B cell (primary cell): ENCODE data around the gene HBA1. TPM values are rescaled to one million over a fixed set of nuclear protein-coding genes. Genes with fewer than 3 reads are reported as not detected.

Experiments used
- ATAC-seq: fragments of 200-7000 bp; cut with Tn5 transposase; one replicate; pipeline ENCODE4 v1.10.0; 2021; ENCODE audit warnings: low read depth, mild to moderate bottlenecking, moderate number of reproducible peaks, moderate library complexity
- CTCF ChIA-PET: fragments of 350-600 bp; sonication (Branson Sonifier 250); formaldehyde crosslinking; loops from one replicate; lab custom pipeline; 2021; ENCODE audit warnings: antibody characterized with exemption, inconsistent platforms; lab: Charles Lee
- POLR2A ChIA-PET: fragments of 350-600 bp; sonication (Branson Sonifier 250); formaldehyde crosslinking; loops from one replicate; lab custom pipeline; 2021; ENCODE audit warnings: antibody characterized with exemption; lab: Charles Lee
- DNase-seq: peaks from one replicate; pipeline ENCODE4 v3.0.0; 2013
- H2AFZ ChIP-seq: 2 replicates; pipeline ENCODE4 v1.6.1; 2012; ENCODE audit warnings: mild to moderate bottlenecking, low read depth, low read length; ENCODE audit not compliant: insufficient read depth, poor library complexity, severe bottlenecking
- H3K27ac ChIP-seq, 2 donors: 1 replicate in 1 of 2; 2 replicates in 1 of 2; pipeline ENCODE4 v1.5.1; 2012 to 2013; ENCODE audit warnings: low read length in 2 of 2, mild to moderate bottlenecking in 2 of 2, moderate library complexity in 1 of 2
- H3K27me3 ChIP-seq, 4 experiments: fragments of 200-600 bp in 1 of 4; sonication (generic) in 1 of 4; replicated peaks in 1 of 4; 1 replicate in 2 of 4; 2 replicates in 2 of 4; pipeline versions ENCODE4 v1.6.1 to v1.7.0; 2013 to 2016; ENCODE audit warnings: low read length in 3 of 4, mild to moderate bottlenecking in 2 of 4, mixed read lengths in 1 of 4, moderate library complexity in 1 of 4; ENCODE audit not compliant: insufficient read depth in 4 of 4, control insufficient read depth in 3 of 4; ENCODE audit errors: control extremely low read depth in 1 of 4
- H3K36me3 ChIP-seq, 2 experiments: replicated peaks in 1 of 2; 1 replicate in 1 of 2; 2 replicates in 1 of 2; pipeline versions ENCODE4 v1.6.1 to v1.7.1; 2013; ENCODE audit warnings: low read length in 1 of 2; ENCODE audit not compliant: insufficient read depth in 2 of 2, control insufficient read depth in 1 of 2; ENCODE audit errors: control extremely low read depth in 1 of 2, extremely low read depth in 1 of 2
- H3K4me1 ChIP-seq, 2 donors: fragments of 200-600 bp in 1 of 2; sonication (generic) in 1 of 2; 1 replicate in 1 of 2; 2 replicates in 1 of 2; pipeline versions ENCODE4 v1.5.1 to v1.6.1; 2013 to 2017; ENCODE audit warnings: low read length in 2 of 2; ENCODE audit not compliant: control insufficient read depth in 2 of 2, insufficient read depth in 2 of 2
- H3K4me2 ChIP-seq: replicated peaks from 2 replicates; pipeline ENCODE3; 2012; ENCODE audit warnings: mild to moderate bottlenecking, low read depth, low read length; ENCODE audit not compliant: poor library complexity, severe bottlenecking
- H3K4me3 ChIP-seq, 5 experiments: fragments of 200-600 bp in 1 of 5; sonication (generic) in 1 of 5; 1 replicate in 3 of 5; 2 replicates in 2 of 5; pipeline versions ENCODE4 v1.5.1 to v1.7.0; 2011 to 2016; ENCODE audit warnings: low read length in 4 of 5, mild to moderate bottlenecking in 4 of 5, low read depth in 2 of 5, control low read depth in 1 of 5, moderate library complexity in 1 of 5; ENCODE audit not compliant: insufficient read depth in 1 of 5; ENCODE audit errors: control extremely low read depth in 1 of 5, extremely low read depth in 1 of 5
- H3K79me2 ChIP-seq: fragments of 200-600 bp; sonication (generic); one replicate; pipeline ENCODE4 v1.6.0; 2016; ENCODE audit warnings: low read length; ENCODE audit not compliant: control insufficient read depth, insufficient read depth
- H3K9ac ChIP-seq: fragments of 200-600 bp; sonication (generic); 2 replicates; pipeline ENCODE4 v1.6.1; 2017; ENCODE audit warnings: mild to moderate bottlenecking, low read length, moderate library complexity
- H3K9me3 ChIP-seq, 3 donors: one replicate each; pipeline versions ENCODE4 v1.6.1 to v1.7.1; 2013; ENCODE audit warnings: low read length in 2 of 3; ENCODE audit not compliant: control insufficient read depth in 2 of 3, insufficient read depth in 1 of 3; ENCODE audit errors: control extremely low read depth in 1 of 3
- H4K20me1 ChIP-seq: 2 replicates; pipeline ENCODE4 v1.6.0; 2012; ENCODE audit warnings: mild to moderate bottlenecking, low read length; ENCODE audit not compliant: insufficient read depth, control insufficient read depth, poor library complexity, severe bottlenecking
- H3K27ac Mint-ChIP-seq: one replicate; pipeline ENCODE4 v1.8.0; 2021; ENCODE audit warnings: mixed read lengths
- H3K27me3 Mint-ChIP-seq: one replicate; pipeline ENCODE4 v1.8.0; 2021; ENCODE audit warnings: mixed read lengths
- H3K4me1 Mint-ChIP-seq: one replicate; pipeline ENCODE4 v1.8.0; 2021; ENCODE audit warnings: mixed read lengths
- H3K4me3 Mint-ChIP-seq: one replicate; pipeline ENCODE4 v1.8.0; 2021; ENCODE audit warnings: mixed read lengths
- H3K9me3 Mint-ChIP-seq: one replicate; pipeline ENCODE4 v1.8.0; 2022; ENCODE audit warnings: mixed read lengths; ENCODE audit not compliant: insufficient read depth
- CTCF ChIP-seq: fragments of 200-600 bp; IDR thresholded peaks from one replicate; pipeline ENCODE4 v1.8.0; 2022; ENCODE audit warnings: antibody characterized with exemption, mild to moderate bottlenecking
- EZH2 ChIP-seq: IDR thresholded peaks from 2 replicates; pipeline ENCODE4 v1.6.1; 2012; ENCODE audit warnings: borderline replicate concordance, low read depth, mild to moderate bottlenecking, moderate library complexity, low read length; ENCODE audit not compliant: insufficient read depth, poor library complexity, severe bottlenecking
- WGBS: methylation state at CpG from one replicate; pipeline ENCODE4 v1.1.5; 2013; ENCODE audit warnings: missing lambda C conversion rate; ENCODE audit not compliant: insufficient coverage; 5-methylcytosine and 5-hydroxymethylcytosine counted together
- intact Hi-C: fragments of 100-400 bp; cut with micrococcal nuclease; formaldehyde crosslinking; loops from one replicate; pipeline ENCODE4 v1.10.0; 2022
- polyA plus RNA-seq: library from polyadenylated mRNA; depleted of rRNA; stranded (reverse); fragments of >200 nt; gene quantifications from 2 replicates; pipeline ENCODE4 v1.2.3, GENCODE V29; 2012
- total RNA-seq, 2 donors: library from RNA; stranded (reverse); fragments of 120-200 nt in 1 of 2; gene quantifications; 1 replicate in 1 of 2; 2 replicates in 1 of 2; pipeline versions ENCODE4 v1.2.3 to v1.2.4, GENCODE V29; 2013 to 2022

The HBA1 gene
- total and polyA plus RNA-seq, 2 donors (not counting 1 experiment from before 2014, with no cell fraction given) = 38.5 to 283 TPM

- 2% methylated on average over 86 of the region's 89 CpGs for WGBS
- POLR2A ChIA-PET = interaction anchor here (0.6 kb wide), 2 partner anchors 19 to 116 kb away, joined by 4 to 13 read pairs; no protein-coding TSS in a partner anchor
- H3K9me3 Mint-ChIP-seq = no peaks in the 10 kb centered on the region
- intact Hi-C loops = loop anchor here (1.0 to 2.0 kb wide), 3 partner anchors 42 to 116 kb away; partner anchors contain the start of gene NPRL3
- Histone ChIP-seq H3K36me3 (no peaks in the 10 kb centered on the region), H4K20me1 (no peaks in the 10 kb centered on the region), H3K27ac (no peak overlapping the region), H3K4me1 (peaks cover 14 to 22% of the 10 kb centered on the region in 2 donors), H3K4me2 (peak overlapping the region; percentile 94), H3K9ac (peak overlapping the region; percentile 58), H3K79me2 (no peaks in the 10 kb centered on the region), H3K27me3 (peaks cover 0 to 38% (median 22%) of the 10 kb centered on the region in 4 experiments), H3K4me3 (peak overlapping the region in 4 of 5 experiments; percentile 23 to 46 (median 38)), H3K9me3 (peaks cover 0 to 4% (median 0%) of the 10 kb centered on the region in 3 donors), H2AFZ (peak overlapping the region; percentile 70)
- no peak for TF ChIP-seq EZH2
- no peak for TF ChIP-seq CTCF
- H3K4me1 Mint-ChIP-seq = peaks cover 12% of the 10 kb centered on the region
- H3K27ac Mint-ChIP-seq = no peak overlapping the region
- DNase-seq (peak; percentile 87), ATAC-seq (peak; percentile 87)
- H3K4me3 Mint-ChIP-seq = peak overlapping the region; percentile 45
- CTCF ChIA-PET = interaction anchor here (0.6 to 4.1 kb wide), 8 partner anchors 39 to 116 kb away, joined by 3 to 34 read pairs (median 4); no protein-coding TSS in a partner anchor
- H3K27me3 Mint-ChIP-seq = peaks cover 19% of the 10 kb centered on the region
Observed at GRCh38 chr16:180681-181564, 4.4 kb downstream of the HBA1 start.
